Measurements from ENCODE around the gene AK1.
A peak's percentile ranks its signal among the peaks of the same experiment; 100 is the strongest.

Gene AK1

GRCh38 chr9:127909839-127910273 lies 32.4 kb upstream of the AK1 start:
- DNase-seq (ENCODE audit: low read depth in 2 of 2) = no peak

- no peak for DNase-seq (ENCODE audit: low read depth in 2 of 2)
These were observed 31.1 kb upstream of the AK1 start for GRCh38 chr9:127908660-127908926.

- no peak for DNase-seq (ENCODE audit: low read depth in 2 of 2)
These were observed 30.6 kb upstream of the AK1 start for GRCh38 chr9:127907867-127908659.

- peak in 1 of 2 donors; percentile 36 for DNase-seq (ENCODE audit: low read depth in 2 of 2)
These were observed 28.3 kb upstream of the AK1 start for GRCh38 chr9:127905788-127906191.

- peak in 1 of 2 donors; percentile 39 for DNase-seq (ENCODE audit: low read depth in 2 of 2)
These were observed 27.7 kb upstream of the AK1 start for GRCh38 chr9:127905004-127905728.

- no peak for DNase-seq (ENCODE audit: low read depth in 2 of 2)
These were observed 27.1 kb upstream of the AK1 start for GRCh38 chr9:127904561-127905003.

GRCh38 chr9:127903557-127904475 lies 26.3 kb upstream of the AK1 start:
- DNase-seq (ENCODE audit: low read depth in 2 of 2) = peak in 1 of 2 donors; percentile 41

GRCh38 chr9:127899128-127899943 lies 21.9 kb upstream of the AK1 start, which contains the start of gene ST6GALNAC6:
Gene ST6GALNAC6 (minus strand): TSS chr9:127899603. CDS start chr9:127897981, 1,622 bp downstream.
- DNase-seq (ENCODE audit: low read depth in 2 of 2) = peak in 1 of 2 donors; percentile 53

GRCh38 chr9:127898433-127899127 lies 21.1 kb upstream of the AK1 start:
- DNase-seq (ENCODE audit: low read depth in 2 of 2) = no peak

GRCh38 chr9:127897193-127897692 lies 19.8 kb upstream of the AK1 start:
- no peak for DNase-seq (ENCODE audit: low read depth in 2 of 2)

GRCh38 chr9:127896395-127897192 lies 19.1 kb upstream of the AK1 start:
- DNase-seq (ENCODE audit: low read depth in 2 of 2) = no peak

GRCh38 chr9:127895811-127896210 lies 18.3 kb upstream of the AK1 start:
- no peak for DNase-seq (ENCODE audit: low read depth in 2 of 2)

- no peak for DNase-seq (ENCODE audit: low read depth in 2 of 2)
These were observed 15.9 kb upstream of the AK1 start for GRCh38 chr9:127893392-127893791.

- no peak for DNase-seq (ENCODE audit: low read depth in 2 of 2)
These were observed 15.4 kb upstream of the AK1 start for GRCh38 chr9:127892831-127893230.

- DNase-seq (ENCODE audit: low read depth in 2 of 2) = no peak
These were observed 12.6 kb upstream of the AK1 start for GRCh38 chr9:127890053-127890452.

- DNase-seq (ENCODE audit: low read depth in 2 of 2) = no peak
These were observed 10.3 kb upstream of the AK1 start for GRCh38 chr9:127887792-127888191.

GRCh38 chr9:127886401-127886972 lies 9.0 kb upstream of the AK1 start:
- DNase-seq (ENCODE audit: low read depth in 2 of 2) = no peak

GRCh38 chr9:127885508-127886281 lies 8.2 kb upstream of the AK1 start:
- DNase-seq (ENCODE audit: low read depth in 2 of 2) = no peak
